Upper lobe of left lung (tissue), 6 donors: ENCODE measurements around the gene DKK3. TPM values are rescaled to one million over a fixed set of nuclear protein-coding genes. Genes with fewer than 3 reads are reported as not detected.

Source experiments
- ATAC-seq, 2 donors: fragments of 200-7000 bp; cut with Tn5 transposase; one replicate each; pipeline ENCODE4 v1.9.1; 2022; ENCODE audit warnings: mild to moderate bottlenecking in 2 of 2, moderate library complexity in 2 of 2; ENCODE audit not compliant: low FRiP score in 2 of 2
- DNase-seq, 2 donors: peaks; one replicate each; pipeline ENCODE4 v3.0.0-alpha.2; 2019 to 2020
- H3K27ac ChIP-seq, 4 donors: fragments of 200-600 bp; sonication (generic); one replicate each; pipeline ENCODE4 v1.5.1; 2016 to 2019
- H3K27me3 ChIP-seq, 4 donors: fragments of 200-600 bp; sonication (generic); one replicate each; pipeline ENCODE4 v1.5.1; 2017 to 2019
- H3K36me3 ChIP-seq, 4 donors: fragments of 200-600 bp; sonication (generic); one replicate each; pipeline ENCODE4 v1.5.1; 2016 to 2019
- H3K4me1 ChIP-seq, 4 donors: fragments of 200-600 bp; sonication (generic); one replicate each; pipeline ENCODE4 v1.5.1; 2018 to 2019
- H3K4me3 ChIP-seq, 4 donors: fragments of 200-600 bp; sonication (generic); one replicate each; pipeline ENCODE4 v1.5.1; 2017 to 2019; ENCODE audit warnings: mild to moderate bottlenecking in 2 of 4, moderate library complexity in 1 of 4
- H3K9me3 ChIP-seq, 4 donors: fragments of 200-600 bp; sonication (generic); one replicate each; pipeline ENCODE4 v1.5.1; 2018 to 2019
- CTCF ChIP-seq, 6 experiments: fragments of 450-650 bp in 4 of 6; fragments of 200-600 bp in 2 of 6; sonication (generic) in 2 of 6; IDR thresholded peaks; one replicate each; pipeline ENCODE4 v1.5.1; 2016 to 2019; ENCODE audit warnings: antibody characterized with exemption in 6 of 6
- EP300 ChIP-seq, 4 donors: sonication (generic); formaldehyde crosslinking; IDR thresholded peaks; one replicate each; pipeline ENCODE4 v1.5.1; 2017; ENCODE audit warnings: antibody characterized with exemption in 4 of 4, control low read depth in 2 of 4
- POLR2A ChIP-seq, 4 donors: fragments of 450-650 bp; IDR thresholded peaks; one replicate each; pipeline ENCODE4 v1.5.1; 2016 to 2017; ENCODE audit warnings: antibody characterized with exemption in 4 of 4, mild to moderate bottlenecking in 2 of 4
- POLR2AphosphoS5 ChIP-seq, 2 donors: sonication (generic); formaldehyde crosslinking; IDR thresholded peaks; one replicate each; pipeline ENCODE4 v1.5.1; 2017; ENCODE audit warnings: antibody characterized with exemption in 2 of 2
- WGBS, 2 donors: methylation state at CpG; one replicate each; pipeline ENCODE4 v1.1.5; 2017 to 2018; 5-methylcytosine and 5-hydroxymethylcytosine counted together
- total RNA-seq, 6 donors: library from RNA; depleted of rRNA in 4 of 6; stranded (reverse); fragments of >200 nt in 4 of 6; gene quantifications; one replicate each; pipeline versions ENCODE4 v1.1.0 to v1.2.1, GENCODE V29; 2016 to 2021
- donor health status: DM: no; HTN: no; CAD: no; lungs with moderate emphysema.
- donor health status: DM: no; HTN: yes; CAD: no; lungs with severe emphysema.

The DKK3 gene
- total RNA-seq, 6 donors from 2014 or later: 50.3 to 162 (median 137) TPM

- ATAC-seq: no peak
- DNase-seq: peak in 1 of 2 donors; percentile 69
- no peak overlapping the region for H3K27ac ChIP-seq
- peaks cover 0 to 6% (median 0%) of the 10 kb centered on the region in 4 donors for H3K36me3 ChIP-seq
- peaks cover 0 to 7% (median under 1%) of the 10 kb centered on the region in 4 donors for H3K4me1 ChIP-seq
- TF ChIP-seq CTCF (IDR thresholded peaks at IDR 0.05): no peak
- no peak for TF ChIP-seq EP300 (IDR thresholded peaks at IDR 0.05)
- TF ChIP-seq POLR2A (IDR thresholded peaks at IDR 0.05): no peak
- no peak for TF ChIP-seq POLR2AphosphoS5 (IDR thresholded peaks at IDR 0.05)
- H3K9me3 ChIP-seq: no peaks in the 10 kb centered on the region
- no peaks in the 10 kb centered on the region for H3K27me3 ChIP-seq
- WGBS, 2 donors: 90 to 93% methylated on average over 2 to 10 of the region's 10 CpGs
- no peak overlapping the region for H3K4me3 ChIP-seq
Observed at GRCh38 chr11:11965656-11966353, 42.6 kb downstream of the DKK3 start.

- DNase-seq: no peak
- TF ChIP-seq POLR2A (IDR thresholded peaks at IDR 0.05): no peak
- TF ChIP-seq EP300 (IDR thresholded peaks at IDR 0.05): no peak
- TF ChIP-seq POLR2AphosphoS5 (IDR thresholded peaks at IDR 0.05): no peak
- no peak for TF ChIP-seq CTCF (IDR thresholded peaks at IDR 0.05)
Observed at GRCh38 chr11:11965192-11965591, 43.2 kb downstream of the DKK3 start.

GRCh38 chr11:11964774-11965150 lies 43.7 kb downstream of the DKK3 start:
- no peak overlapping the region for H3K27ac ChIP-seq

More at GRCh38 chr11:11965192-11965591, 43.2 kb downstream of the DKK3 start:
- Histone ChIP-seq H3K4me3 (no peak overlapping the region), H3K9me3 (no peaks in the 10 kb centered on the region), H3K27ac (no peak overlapping the region), H3K36me3 (peaks cover 0 to 6% (median 0%) of the 10 kb centered on the region in 4 donors), H3K4me1 (peaks cover 0 to 10% (median 3%) of the 10 kb centered on the region in 4 donors), H3K27me3 (no peaks in the 10 kb centered on the region)
- no peak for ATAC-seq
- 83 to 90% methylated on average over 3 of the region's 3 CpGs for WGBS, 2 donors

GRCh38 chr11:11963842-11964773 lies 44.3 kb downstream of the DKK3 start:
- no peak overlapping the region for H3K4me3 ChIP-seq
- peak; percentile 15 to 69 for DNase-seq
- no peaks in the 10 kb centered on the region for H3K9me3 ChIP-seq
- H3K27me3 ChIP-seq: no peaks in the 10 kb centered on the region
- TF ChIP-seq CTCF (IDR thresholded peaks at IDR 0.05) (no peak), EP300 (IDR thresholded peaks at IDR 0.05) (no peak), POLR2AphosphoS5 (IDR thresholded peaks at IDR 0.05) (no peak), POLR2A (IDR thresholded peaks at IDR 0.05) (no peak)
- H3K27ac ChIP-seq: no peak overlapping the region
- H3K4me1 ChIP-seq: peaks cover 0 to 10% (median 3%) of the 10 kb centered on the region in 4 donors
- peaks cover 0 to 6% (median 0%) of the 10 kb centered on the region in 4 donors for H3K36me3 ChIP-seq
- 69 to 79% methylated on average over 15 of the region's 15 CpGs for WGBS, 2 donors
- no peak for ATAC-seq

More at GRCh38 chr11:11964774-11965150, 43.7 kb downstream of the DKK3 start:
- Histone ChIP-seq H3K36me3 (peaks cover 0 to 6% (median 0%) of the 10 kb centered on the region in 4 donors), H3K4me3 (no peak overlapping the region), H3K27me3 (no peaks in the 10 kb centered on the region), H3K4me1 (peaks cover 0 to 10% (median 3%) of the 10 kb centered on the region in 4 donors), H3K9me3 (no peaks in the 10 kb centered on the region)
- no peak for DNase-seq
- TF ChIP-seq POLR2AphosphoS5 (IDR thresholded peaks at IDR 0.05): no peak
- ATAC-seq: no peak
- 87 to 88% methylated on average over 4 to 5 of the region's 5 CpGs for WGBS, 2 donors

GRCh38 chr11:11963067-11963466 lies 45.4 kb downstream of the DKK3 start:
- Histone ChIP-seq H3K4me1 (peaks cover 0 to 10% (median 3%) of the 10 kb centered on the region in 4 donors), H3K4me3 (no peak overlapping the region), H3K27ac (no peak overlapping the region), H3K27me3 (no peaks in the 10 kb centered on the region), H3K36me3 (peaks cover 0 to 8% (median 4%) of the 10 kb centered on the region in 4 donors), H3K9me3 (no peaks in the 10 kb centered on the region)
- no peak for DNase-seq
- WGBS, 2 donors: 88 to 91% methylated on average over 7 of the region's 7 CpGs
- TF ChIP-seq POLR2AphosphoS5 (IDR thresholded peaks at IDR 0.05): no peak
- no peak for TF ChIP-seq EP300 (IDR thresholded peaks at IDR 0.05)
- TF ChIP-seq CTCF (IDR thresholded peaks at IDR 0.05): no peak
- TF ChIP-seq POLR2A (IDR thresholded peaks at IDR 0.05): no peak
- ATAC-seq: no peak
